Hepatocyte (in vitro differentiated cells): ENCODE measurements around the gene CYTH1. TPM values are rescaled to one million over a fixed set of nuclear protein-coding genes. Genes with fewer than 3 reads are reported as not detected.

ENCODE experiments used
- DNase-seq: peaks from one replicate; pipeline ENCODE4 v3.0.0-alpha.2; 2016; ENCODE audit warnings: low spot score
- H2AFZ ChIP-seq: fragments of 200-600 bp; sonication (generic); 2 replicates; pipeline ENCODE4 v1.6.0; 2016; ENCODE audit warnings: antibody characterized with exemption, mild to moderate bottlenecking
- H3K27ac ChIP-seq: fragments of 200-600 bp; sonication (generic); 2 replicates; pipeline ENCODE4 v1.5.1; 2016; ENCODE audit warnings: mild to moderate bottlenecking
- H3K27me3 ChIP-seq: fragments of 200-600 bp; sonication (generic); 2 replicates; pipeline ENCODE4 v1.6.1; 2016
- H3K36me3 ChIP-seq: fragments of 200-600 bp; sonication (generic); replicated peaks from 2 replicates; pipeline ENCODE4 v1.5.1; 2016; ENCODE audit warnings: low read depth; ENCODE audit not compliant: insufficient read depth
- H3K4me1 ChIP-seq: fragments of 200-600 bp; sonication (generic); 2 replicates; pipeline ENCODE4 v1.5.1; 2016; ENCODE audit warnings: mild to moderate bottlenecking, moderate library complexity; ENCODE audit not compliant: insufficient read depth
- H3K4me2 ChIP-seq: fragments of 200-600 bp; sonication (generic); 2 replicates; pipeline ENCODE4 v1.6.0; 2016
- H3K4me3 ChIP-seq: fragments of 200-600 bp; sonication (generic); 2 replicates; pipeline ENCODE4 v1.5.1; 2016; ENCODE audit warnings: mild to moderate bottlenecking
- H3K79me2 ChIP-seq: fragments of 200-600 bp; sonication (generic); 2 replicates; pipeline ENCODE4 v1.6.0; 2017; ENCODE audit warnings: mild to moderate bottlenecking
- H3K9me2 ChIP-seq: fragments of 200-600 bp; sonication (generic); replicated peaks from 2 replicates; pipeline ENCODE4 v1.6.0; 2017; ENCODE audit warnings: mild to moderate bottlenecking; ENCODE audit not compliant: insufficient read depth
- H3K9me3 ChIP-seq: fragments of 200-600 bp; sonication (generic); 2 replicates; pipeline ENCODE4 v1.5.1; 2016; ENCODE audit warnings: low read depth, mild to moderate bottlenecking
- H4K20me1 ChIP-seq: fragments of 200-600 bp; sonication (generic); 2 replicates; pipeline ENCODE4 v1.6.0; 2016; ENCODE audit warnings: mild to moderate bottlenecking; ENCODE audit not compliant: insufficient read depth, poor library complexity, severe bottlenecking
- CTCF ChIP-seq: fragments of 200-600 bp; sonication (generic); IDR thresholded peaks from 2 replicates; pipeline ENCODE4 v1.5.1; 2016; ENCODE audit warnings: antibody characterized with exemption, mild to moderate bottlenecking; ENCODE audit not compliant: poor library complexity
- EZH2 ChIP-seq: fragments of 200-600 bp; sonication (generic); IDR thresholded peaks from 2 replicates; pipeline ENCODE4 v1.6.1; 2016; ENCODE audit warnings: antibody characterized with exemption, mild to moderate bottlenecking, borderline replicate concordance
- EZH2phosphoT487 ChIP-seq: fragments of 200-600 bp; sonication (generic); IDR thresholded peaks from one replicate; pipeline ENCODE4 v1.6.1; 2018; ENCODE audit warnings: antibody characterized with exemption, mild to moderate bottlenecking, low read depth, moderate library complexity; ENCODE audit not compliant: unreplicated experiment, severe bottlenecking
- WGBS: methylation state at CpG from one replicate; pipeline ENCODE4 v1.1.6; 2016; ENCODE audit warnings: low lambda C conversion rate; ENCODE audit errors: missing lambda C conversion rate; 5-methylcytosine and 5-hydroxymethylcytosine counted together
- polyA plus RNA-seq: library from polyadenylated mRNA; unstranded; fragments of >200 nt; fragmentation: Nextera tagmentation; extraction: Ambion mirVana; gene quantifications from 2 replicates; pipeline ENCODE4 v1.2.1, GENCODE V29; 2016
- total RNA-seq: library from RNA; depleted of rRNA; stranded (reverse); fragments of >200 nt; gene quantifications from 2 replicates; pipeline ENCODE4 v1.2.3, GENCODE V29; 2014

CYTH1 gene
- total and polyA plus RNA-seq, 2 experiments from 2014 or later: 38.5 to 44.4 TPM

- Histone ChIP-seq H3K9me3 (no peaks in the 10 kb centered on the region), H3K36me3 (no peaks in the 10 kb centered on the region), H3K4me2 (no peak overlapping the region), H3K9me2 (no peaks in the 10 kb centered on the region), H3K27ac (no peak overlapping the region), H3K4me3 (no peak overlapping the region), H3K79me2 (no peaks in the 10 kb centered on the region), H2AFZ (no peak overlapping the region), H3K27me3 (no peaks in the 10 kb centered on the region), H3K4me1 (no peaks in the 10 kb centered on the region), H4K20me1 (no peaks in the 10 kb centered on the region)
- 90% methylated on average over 2 of the region's 2 CpGs for WGBS
- no peak for TF ChIP-seq EZH2phosphoT487
- DNase-seq: no peak
Measured at GRCh38 chr17:78654325-78654724, 127.7 kb downstream of the CYTH1 start.

- Histone ChIP-seq H3K27ac (no peak overlapping the region), H3K4me3 (no peak overlapping the region), H3K36me3 (no peaks in the 10 kb centered on the region), H3K27me3 (no peaks in the 10 kb centered on the region), H3K4me2 (no peak overlapping the region), H4K20me1 (no peaks in the 10 kb centered on the region), H3K9me3 (no peaks in the 10 kb centered on the region), H2AFZ (no peak overlapping the region), H3K4me1 (no peaks in the 10 kb centered on the region), H3K9me2 (no peaks in the 10 kb centered on the region), H3K79me2 (no peaks in the 10 kb centered on the region)
- TF ChIP-seq EZH2phosphoT487 (no peak), CTCF (no peak), EZH2 (no peak)
- 87% methylated on average over 5 of the region's 5 CpGs for WGBS
- no peak for DNase-seq
Measured at GRCh38 chr17:78653382-78653781, 128.7 kb downstream of the CYTH1 start.

- no peaks in the 10 kb centered on the region for H3K9me2 ChIP-seq
- H3K27me3 ChIP-seq: no peaks in the 10 kb centered on the region
- H3K9me3 ChIP-seq: no peaks in the 10 kb centered on the region
- no peaks in the 10 kb centered on the region for H3K36me3 ChIP-seq
- no peak overlapping the region for H3K27ac ChIP-seq
- no peaks in the 10 kb centered on the region for H4K20me1 ChIP-seq
- no peaks in the 10 kb centered on the region for H3K79me2 ChIP-seq
- no peak overlapping the region for H3K4me2 ChIP-seq
- TF ChIP-seq EZH2 (no peak), CTCF (no peak), EZH2phosphoT487 (no peak)
- H3K4me3 ChIP-seq: no peak overlapping the region
- no peaks in the 10 kb centered on the region for H3K4me1 ChIP-seq
- 91% methylated on average over 11 of the region's 11 CpGs for WGBS
- no peak overlapping the region for H2AFZ ChIP-seq
- DNase-seq: no peak
Measured at GRCh38 chr17:78652913-78653312, 129.2 kb downstream of the CYTH1 start.

GRCh38 chr17:78652024-78652423, 130.0 kb downstream of the CYTH1 start:
- TF ChIP-seq EZH2phosphoT487 (no peak), EZH2 (no peak), CTCF (no peak)
- Histone ChIP-seq H3K4me1 (no peaks in the 10 kb centered on the region), H3K27ac (no peak overlapping the region), H2AFZ (no peak overlapping the region), H3K9me2 (no peaks in the 10 kb centered on the region), H3K36me3 (no peaks in the 10 kb centered on the region), H3K4me3 (no peak overlapping the region), H3K9me3 (no peaks in the 10 kb centered on the region), H4K20me1 (no peaks in the 10 kb centered on the region), H3K4me2 (no peak overlapping the region), H3K79me2 (no peaks in the 10 kb centered on the region), H3K27me3 (no peaks in the 10 kb centered on the region)
- 86% methylated on average over 1 of the region's 1 CpG for WGBS
- no peak for DNase-seq
